Neural progenitor cell (in vitro differentiated cells): ENCODE data around the gene SLC16A9.

Experiments used
- CTCF ChIP-seq: fragments of 200-600 bp; sonication (generic); IDR thresholded peaks from 2 replicates; pipeline ENCODE4 v1.5.1; 2017; ENCODE audit warnings: antibody characterized with exemption, mild to moderate bottlenecking
- EZH2 ChIP-seq: fragments of 200-600 bp; sonication (generic); IDR thresholded peaks from 2 replicates; pipeline ENCODE4 v1.6.1; 2017; ENCODE audit warnings: antibody characterized with exemption, mild to moderate bottlenecking, moderate library complexity
- EZH2phosphoT487 ChIP-seq: fragments of 200-600 bp; sonication (generic); IDR thresholded peaks from 2 replicates; pipeline ENCODE4 v1.6.1; 2017; ENCODE audit warnings: antibody characterized with exemption

- no peak for TF ChIP-seq CTCF
- no peak for TF ChIP-seq EZH2
- TF ChIP-seq EZH2phosphoT487 = no peak
Observed at GRCh38 chr10:59706851-59707797, 2.5 kb downstream of the SLC16A9 start.
